ENCODE data around the gene B3GALT5. TPM values are rescaled to one million over a fixed set of nuclear protein-coding genes. Genes with fewer than 3 reads are reported as not detected.

Gene B3GALT5
- total and polyA plus RNA-seq, 2 donors (not counting 1 experiment from before 2014, with no cell fraction given): not detected

DNA sequence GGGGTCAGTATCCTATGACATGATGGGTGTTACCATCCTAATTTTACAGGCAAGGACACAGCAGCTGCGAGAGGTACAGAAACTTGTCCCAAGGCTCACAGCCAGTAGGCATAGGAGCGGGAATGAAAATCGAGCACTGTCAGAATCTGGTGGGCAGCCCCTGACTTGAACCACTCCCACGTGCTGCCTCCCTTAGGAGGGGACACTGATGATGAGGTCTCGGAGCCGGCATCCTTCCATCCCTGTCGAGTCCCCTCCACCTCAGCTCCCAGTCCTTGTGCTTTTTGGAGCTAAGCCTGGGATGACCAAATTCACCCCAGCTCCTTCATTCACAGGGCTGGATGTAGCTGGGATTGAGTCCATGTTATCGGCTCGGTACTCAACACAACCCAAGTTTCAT, 49.0 kb downstream of the B3GALT5 start:
- peaks cover 0 to 14% (median 0%) of the 10 kb centered on the region in 3 donors for H3K9me3 ChIP-seq (ENCODE audit: control extremely low read depth in 1 of 3, control insufficient read depth in 2 of 3, insufficient read depth in 1 of 3, low read length in 2 of 3)
- no peaks in the 10 kb centered on the region for H3K27me3 Mint-ChIP-seq

DNA sequence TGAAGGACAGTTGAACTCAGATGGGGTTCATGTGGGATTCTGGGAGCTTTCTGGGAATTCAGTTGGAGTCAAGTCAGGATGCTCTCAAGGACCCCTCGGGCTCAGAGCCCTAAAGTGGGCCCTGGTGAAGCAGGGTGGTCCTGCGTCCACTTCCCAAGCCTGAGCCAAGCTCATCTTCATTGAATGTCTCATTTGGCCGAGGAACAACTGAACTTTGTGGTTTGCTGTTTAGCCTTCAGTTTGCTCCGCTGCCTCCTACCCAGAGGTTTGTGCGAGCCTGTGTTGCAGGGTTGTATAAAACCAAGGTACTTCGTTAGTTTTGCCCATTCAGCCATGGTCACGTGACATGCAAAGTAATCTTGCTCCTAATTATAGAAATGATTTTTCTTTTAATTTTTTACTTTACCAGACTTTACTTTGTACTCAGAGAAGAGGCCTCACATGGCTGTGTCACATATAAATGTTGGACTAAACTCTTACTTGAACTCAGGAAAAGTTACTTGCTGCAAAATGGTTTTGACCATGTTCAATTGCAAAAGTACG, 49.7 kb downstream of the B3GALT5 start:
- no peak overlapping the region for H3K4me3 ChIP-seq (ENCODE audit: control extremely low read depth in 1 of 5, extremely low read depth in 1 of 5, insufficient read depth in 1 of 5, low read depth in 2 of 5, low read length in 4 of 5)
- DNase-seq: no peak
- H3K4me1 ChIP-seq (ENCODE audit: control insufficient read depth in 2 of 2, insufficient read depth in 2 of 2, low read length in 2 of 2): no peaks in the 10 kb centered on the region
- H3K4me1 Mint-ChIP-seq: no peaks in the 10 kb centered on the region
- H3K4me3 Mint-ChIP-seq: no peak overlapping the region
- H3K27ac Mint-ChIP-seq: no peak overlapping the region
- no peaks in the 10 kb centered on the region for H3K79me2 ChIP-seq (ENCODE audit: control insufficient read depth, insufficient read depth, low read length)
- no peak overlapping the region for H3K9ac ChIP-seq (ENCODE audit: low read length)
- intact Hi-C loops (cut with micrococcal nuclease): no loop called here
- POLR2A ChIA-PET: no interaction called here
- H3K36me3 ChIP-seq (replicated peaks in 1 of 2; ENCODE audit: control extremely low read depth in 1 of 2, control insufficient read depth in 1 of 2, extremely low read depth in 1 of 2, insufficient read depth in 2 of 2, low read length in 1 of 2): no peaks in the 10 kb centered on the region
- H3K27me3 ChIP-seq (replicated peaks in 1 of 4; ENCODE audit: control extremely low read depth in 1 of 4, control insufficient read depth in 3 of 4, insufficient read depth in 4 of 4, low read length in 3 of 4): no peaks in the 10 kb centered on the region
- TF ChIP-seq, protein P1, sequence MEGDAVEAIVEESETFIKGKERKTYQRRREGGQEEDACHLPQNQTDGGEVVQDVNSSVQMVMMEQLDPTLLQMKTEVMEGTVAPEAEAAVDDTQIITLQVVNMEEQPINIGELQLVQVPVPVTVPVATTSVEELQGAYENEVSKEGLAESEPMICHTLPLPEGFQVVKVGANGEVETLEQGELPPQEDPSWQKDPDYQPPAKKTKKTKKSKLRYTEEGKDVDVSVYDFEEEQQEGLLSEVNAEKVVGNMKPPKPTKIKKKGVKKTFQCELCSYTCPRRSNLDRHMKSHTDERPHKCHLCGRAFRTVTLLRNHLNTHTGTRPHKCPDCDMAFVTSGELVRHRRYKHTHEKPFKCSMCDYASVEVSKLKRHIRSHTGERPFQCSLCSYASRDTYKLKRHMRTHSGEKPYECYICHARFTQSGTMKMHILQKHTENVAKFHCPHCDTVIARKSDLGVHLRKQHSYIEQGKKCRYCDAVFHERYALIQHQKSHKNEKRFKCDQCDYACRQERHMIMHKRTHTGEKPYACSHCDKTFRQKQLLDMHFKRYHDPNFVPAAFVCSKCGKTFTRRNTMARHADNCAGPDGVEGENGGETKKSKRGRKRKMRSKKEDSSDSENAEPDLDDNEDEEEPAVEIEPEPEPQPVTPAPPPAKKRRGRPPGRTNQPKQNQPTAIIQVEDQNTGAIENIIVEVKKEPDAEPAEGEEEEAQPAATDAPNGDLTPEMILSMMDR (IDR thresholded peaks at IDR 0.05): no peak
- TF ChIP-seq EZH2 (IDR thresholded peaks at IDR 0.05; ENCODE audit: borderline replicate concordance, insufficient read depth, low read depth, low read length, poor library complexity, severe bottlenecking): no peak
- no peak overlapping the region for H3K27ac ChIP-seq (ENCODE audit: low read length in 2 of 2)
- 71% methylated on average over 3 of the region's 8 CpGs for WGBS (ENCODE audit: insufficient coverage)
- CTCF ChIA-PET: no interaction called here
- no peaks in the 10 kb centered on the region for H3K9me3 Mint-ChIP-seq (ENCODE audit: insufficient read depth)
- peaks cover 0 to 17% (median 0%) of the 10 kb centered on the region in 3 donors for H3K9me3 ChIP-seq (ENCODE audit: control extremely low read depth in 1 of 3, control insufficient read depth in 2 of 3, insufficient read depth in 1 of 3, low read length in 2 of 3)
- H4K20me1 ChIP-seq (ENCODE audit: control insufficient read depth, insufficient read depth, low read length, poor library complexity, severe bottlenecking): no peaks in the 10 kb centered on the region
- no peaks in the 10 kb centered on the region for H3K27me3 Mint-ChIP-seq
- ATAC-seq (ENCODE audit: low read depth): no peak
- H2AFZ ChIP-seq (ENCODE audit: insufficient read depth, low read depth, low read length, poor library complexity, severe bottlenecking): no peak overlapping the region
- no peak overlapping the region for H3K4me2 ChIP-seq (replicated peaks; ENCODE audit: low read depth, low read length, poor library complexity, severe bottlenecking)

More for the DNA sequence above, 49.0 kb downstream of the B3GALT5 start:
- Histone ChIP-seq H3K27ac (ENCODE audit: low read length in 2 of 2) (no peak overlapping the region), H3K4me2 (replicated peaks; ENCODE audit: low read depth, low read length, poor library complexity, severe bottlenecking) (no peak overlapping the region), H3K27me3 (replicated peaks in 1 of 4; ENCODE audit: control extremely low read depth in 1 of 4, control insufficient read depth in 3 of 4, insufficient read depth in 4 of 4, low read length in 3 of 4) (no peaks in the 10 kb centered on the region), H2AFZ (ENCODE audit: insufficient read depth, low read depth, low read length, poor library complexity, severe bottlenecking) (no peak overlapping the region), H4K20me1 (ENCODE audit: control insufficient read depth, insufficient read depth, low read length, poor library complexity, severe bottlenecking) (no peaks in the 10 kb centered on the region), H3K4me3 (ENCODE audit: control extremely low read depth in 1 of 5, extremely low read depth in 1 of 5, insufficient read depth in 1 of 5, low read depth in 2 of 5, low read length in 4 of 5) (no peak overlapping the region), H3K36me3 (replicated peaks in 1 of 2; ENCODE audit: control extremely low read depth in 1 of 2, control insufficient read depth in 1 of 2, extremely low read depth in 1 of 2, insufficient read depth in 2 of 2, low read length in 1 of 2) (no peaks in the 10 kb centered on the region), H3K79me2 (ENCODE audit: control insufficient read depth, insufficient read depth, low read length) (no peaks in the 10 kb centered on the region), H3K9ac (ENCODE audit: low read length) (no peak overlapping the region), H3K4me1 (ENCODE audit: control insufficient read depth in 2 of 2, insufficient read depth in 2 of 2, low read length in 2 of 2) (no peaks in the 10 kb centered on the region)
- POLR2A ChIA-PET: no interaction called here
- ATAC-seq (ENCODE audit: low read depth) (no peak), DNase-seq (no peak)
- intact Hi-C loops (cut with micrococcal nuclease): no loop called here
- Mint-ChIP-seq H3K4me3 (no peak overlapping the region), H3K4me1 (no peaks in the 10 kb centered on the region), H3K9me3 (ENCODE audit: insufficient read depth) (no peaks in the 10 kb centered on the region), H3K27ac (no peak overlapping the region)
- TF ChIP-seq, protein P1 (IDR thresholded peaks at IDR 0.05): no peak
- TF ChIP-seq EZH2 (IDR thresholded peaks at IDR 0.05; ENCODE audit: borderline replicate concordance, insufficient read depth, low read depth, low read length, poor library complexity, severe bottlenecking): no peak
- WGBS (ENCODE audit: insufficient coverage): 94% methylated on average over 6 of the region's 9 CpGs
- CTCF ChIA-PET: no interaction called here

All from B cell (primary cell).